Panc1 (cell line): ENCODE data around the gene TAS2R9. TPM values are rescaled to one million over a fixed set of nuclear protein-coding genes. Genes with fewer than 3 reads are reported as not detected.

Source experiments
- ATAC-seq: fragments of 200-7000 bp; cut with Tn5 transposase; 2 replicates; pipeline ENCODE4 v1.9.1; 2020; ENCODE audit warnings: mild to moderate bottlenecking, moderate library complexity
- BruUV-seq: library from RNA; stranded (reverse); fragments of 400-500 nt; replicated peaks from 2 replicates; lab custom pipeline; 2021; lab: Mats Ljungman, UMichigan
- CTCF ChIA-PET: fragments of 300-600 bp; sonication (Branson Sonifier 250); formaldehyde crosslinking; loops from one replicate; lab custom pipeline; 2022; ENCODE audit warnings: antibody characterized with exemption; lab: Charles Lee
- POLR2A ChIA-PET: fragments of 300-600 bp; sonication (Branson Sonifier 250); formaldehyde crosslinking; loops from one replicate; lab custom pipeline; 2022; ENCODE audit warnings: antibody characterized with exemption; lab: Charles Lee
- DNase-seq: peaks from one replicate; pipeline ENCODE4 v3.0.0-alpha.2; 2010; ENCODE audit warnings: low read depth, low spot score
- H3K27ac ChIP-seq: 2 replicates; pipeline ENCODE4 v1.5.1; 2011; ENCODE audit warnings: mild to moderate bottlenecking, low read length, inconsistent platforms
- H3K27me3 ChIP-seq: fragments of 200-500 bp; sonication (Bioruptor generic); 2 replicates; pipeline ENCODE4 v1.6.0; 2014; ENCODE audit warnings: low read length, inconsistent platforms; ENCODE audit not compliant: control insufficient read depth, insufficient read depth
- H3K36me3 ChIP-seq: fragments of 200-500 bp; sonication (Bioruptor generic); 2 replicates; pipeline ENCODE4 v1.5.1; 2014; ENCODE audit warnings: inconsistent platforms, mild to moderate bottlenecking, low read length, moderate library complexity; ENCODE audit not compliant: control insufficient read depth, insufficient read depth
- H3K4me1 ChIP-seq: 2 replicates; pipeline ENCODE4 v1.5.1; 2011; ENCODE audit warnings: inconsistent platforms, mild to moderate bottlenecking, low read length, moderate library complexity; ENCODE audit not compliant: control insufficient read depth, insufficient read depth
- H3K4me3 ChIP-seq, 2 experiments: 2 replicates each; pipeline ENCODE4 v1.5.1; 2011 to 2012; ENCODE audit warnings: low read depth in 2 of 2, low read length in 2 of 2, mild to moderate bottlenecking in 2 of 2, inconsistent platforms in 1 of 2, moderate library complexity in 1 of 2
- H3K9me3 ChIP-seq: fragments of 200-500 bp; sonication (Bioruptor generic); 2 replicates; pipeline ENCODE4 v1.5.1; 2014; ENCODE audit warnings: low read depth, mild to moderate bottlenecking, inconsistent platforms, low read length, moderate library complexity; ENCODE audit not compliant: control insufficient read depth, insufficient read depth
- POLR2AphosphoS5 ChIP-seq: IDR thresholded peaks from 2 replicates; pipeline ENCODE4 v1.6.1; 2012; ENCODE audit warnings: mild to moderate bottlenecking, low read depth, low read length, moderate library complexity
- SIN3A ChIP-seq: IDR thresholded peaks from 2 replicates; pipeline ENCODE4 v1.6.1; 2012; ENCODE audit warnings: low read depth, mild to moderate bottlenecking, low read length, moderate library complexity, borderline replicate concordance; ENCODE audit not compliant: insufficient read depth
- TCF7L2 ChIP-seq: IDR thresholded peaks from 2 replicates; pipeline ENCODE4 v1.6.1; 2011; ENCODE audit warnings: mild to moderate bottlenecking, low read depth, low read length, inconsistent platforms
- in situ Hi-C: cut with HindIII; loops from 2 replicates; pipeline ENCODE4 v1.10.0; 2016; ENCODE audit warnings: low sequenced_read_pairs, low pct_unique_long_range_greater_than_20kb
- intact Hi-C: fragments of 100-400 bp; cut with micrococcal nuclease; formaldehyde crosslinking; loops from one replicate; pipeline ENCODE4 v1.10.0; 2022; ENCODE audit not compliant: unreplicated experiment
- total RNA-seq: library from RNA; stranded (reverse); gene quantifications from one replicate; pipeline ENCODE4 v1.2.1, GENCODE V29; 2021; ENCODE audit not compliant: unreplicated experiment
- TF ChIP-seq, protein P1 (sequence below), 2 experiments: IDR thresholded peaks; 2 replicates each; pipeline ENCODE4 v1.6.1; 2011 to 2012; ENCODE audit warnings: low read depth in 2 of 2, control low read depth in 1 of 2, low read length in 1 of 2, mild to moderate bottlenecking in 1 of 2, moderate library complexity in 1 of 2; ENCODE audit not compliant: insufficient read depth in 1 of 2
- TF ChIP-seq, protein P2 (sequence below): fragments of 450-650 bp; IDR thresholded peaks from 2 replicates; pipeline ENCODE4 v1.5.1; 2017; ENCODE audit warnings: mild to moderate bottlenecking

Gene TAS2R9
- total RNA-seq, 1 experiment from 2014 or later: not detected

DNA sequence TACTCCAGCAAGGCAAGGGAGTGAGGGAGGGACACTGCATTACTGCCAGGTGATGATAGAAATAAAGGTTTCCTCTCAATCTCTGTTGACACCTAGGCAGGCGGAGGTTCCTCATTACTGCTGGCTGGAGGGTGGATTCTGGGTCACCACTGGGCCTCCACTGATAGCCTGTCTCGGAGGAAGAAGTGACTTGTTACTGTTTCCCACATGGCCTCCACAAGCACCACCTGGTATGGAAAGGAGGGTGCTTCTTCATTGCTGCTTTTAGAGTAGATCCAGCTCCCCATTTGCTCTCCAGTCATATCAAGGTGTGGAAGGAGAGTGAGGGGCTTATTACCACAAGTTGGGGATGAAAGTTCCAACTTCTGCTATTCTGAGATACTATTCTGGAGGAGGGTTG lies 32.9 kb upstream of the TAS2R9 start:
- no peaks in the 10 kb centered on the region for H3K27me3 ChIP-seq
- intact Hi-C loops: no loop called here
- no peak for ATAC-seq
- TF ChIP-seq POLR2AphosphoS5: no peak
- TF ChIP-seq, protein P1, sequence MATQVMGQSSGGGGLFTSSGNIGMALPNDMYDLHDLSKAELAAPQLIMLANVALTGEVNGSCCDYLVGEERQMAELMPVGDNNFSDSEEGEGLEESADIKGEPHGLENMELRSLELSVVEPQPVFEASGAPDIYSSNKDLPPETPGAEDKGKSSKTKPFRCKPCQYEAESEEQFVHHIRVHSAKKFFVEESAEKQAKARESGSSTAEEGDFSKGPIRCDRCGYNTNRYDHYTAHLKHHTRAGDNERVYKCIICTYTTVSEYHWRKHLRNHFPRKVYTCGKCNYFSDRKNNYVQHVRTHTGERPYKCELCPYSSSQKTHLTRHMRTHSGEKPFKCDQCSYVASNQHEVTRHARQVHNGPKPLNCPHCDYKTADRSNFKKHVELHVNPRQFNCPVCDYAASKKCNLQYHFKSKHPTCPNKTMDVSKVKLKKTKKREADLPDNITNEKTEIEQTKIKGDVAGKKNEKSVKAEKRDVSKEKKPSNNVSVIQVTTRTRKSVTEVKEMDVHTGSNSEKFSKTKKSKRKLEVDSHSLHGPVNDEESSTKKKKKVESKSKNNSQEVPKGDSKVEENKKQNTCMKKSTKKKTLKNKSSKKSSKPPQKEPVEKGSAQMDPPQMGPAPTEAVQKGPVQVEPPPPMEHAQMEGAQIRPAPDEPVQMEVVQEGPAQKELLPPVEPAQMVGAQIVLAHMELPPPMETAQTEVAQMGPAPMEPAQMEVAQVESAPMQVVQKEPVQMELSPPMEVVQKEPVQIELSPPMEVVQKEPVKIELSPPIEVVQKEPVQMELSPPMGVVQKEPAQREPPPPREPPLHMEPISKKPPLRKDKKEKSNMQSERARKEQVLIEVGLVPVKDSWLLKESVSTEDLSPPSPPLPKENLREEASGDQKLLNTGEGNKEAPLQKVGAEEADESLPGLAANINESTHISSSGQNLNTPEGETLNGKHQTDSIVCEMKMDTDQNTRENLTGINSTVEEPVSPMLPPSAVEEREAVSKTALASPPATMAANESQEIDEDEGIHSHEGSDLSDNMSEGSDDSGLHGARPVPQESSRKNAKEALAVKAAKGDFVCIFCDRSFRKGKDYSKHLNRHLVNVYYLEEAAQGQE (IDR thresholded peaks at IDR 0.05; ENCODE audit: insufficient read depth in 1 of 2, low read depth in 2 of 2, low read length in 1 of 2): no peak
- H3K4me1 ChIP-seq: no peaks in the 10 kb centered on the region
- in situ Hi-C loops: no loop called here
- no peak overlapping the region for H3K27ac ChIP-seq
- POLR2A ChIA-PET: no interaction called here
- no peaks in the 10 kb centered on the region for H3K9me3 ChIP-seq
- H3K36me3 ChIP-seq: no peaks in the 10 kb centered on the region
- CTCF ChIA-PET: no interaction called here
- BruUV-seq: no TSS peak
- no peak overlapping the region for H3K4me3 ChIP-seq
- no peak for DNase-seq

DNA sequence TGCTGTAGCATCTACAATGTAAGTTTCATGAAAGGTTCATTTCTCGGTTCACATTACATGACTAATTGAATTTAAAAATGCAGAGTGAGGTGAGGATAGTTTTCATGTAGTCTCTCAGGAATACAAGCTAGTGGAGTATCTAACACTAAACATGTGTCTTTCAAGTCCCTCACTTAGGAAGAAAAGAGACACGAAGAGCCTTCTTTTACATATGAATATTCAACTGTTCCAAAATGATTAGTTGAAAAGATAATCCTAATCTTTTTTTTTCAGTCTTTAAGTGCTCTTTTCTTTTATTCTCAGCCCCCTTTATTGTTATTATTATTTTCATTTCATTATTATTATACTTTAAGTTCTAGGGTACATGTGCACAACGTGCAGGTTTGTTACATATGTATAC lies 28.5 kb upstream of the TAS2R9 start:
- intact Hi-C loops: no loop called here
- DNase-seq: no peak
- Histone ChIP-seq H3K27ac (no peak overlapping the region), H3K4me3 (no peak overlapping the region), H3K36me3 (no peaks in the 10 kb centered on the region), H3K4me1 (no peaks in the 10 kb centered on the region), H3K27me3 (no peaks in the 10 kb centered on the region), H3K9me3 (no peaks in the 10 kb centered on the region)
- ChIA-PET POLR2A (no interaction called here), CTCF (no interaction called here)
- in situ Hi-C loops: no loop called here
- no TSS peak for BruUV-seq
- no peak for ATAC-seq
- TF ChIP-seq, protein P2, sequence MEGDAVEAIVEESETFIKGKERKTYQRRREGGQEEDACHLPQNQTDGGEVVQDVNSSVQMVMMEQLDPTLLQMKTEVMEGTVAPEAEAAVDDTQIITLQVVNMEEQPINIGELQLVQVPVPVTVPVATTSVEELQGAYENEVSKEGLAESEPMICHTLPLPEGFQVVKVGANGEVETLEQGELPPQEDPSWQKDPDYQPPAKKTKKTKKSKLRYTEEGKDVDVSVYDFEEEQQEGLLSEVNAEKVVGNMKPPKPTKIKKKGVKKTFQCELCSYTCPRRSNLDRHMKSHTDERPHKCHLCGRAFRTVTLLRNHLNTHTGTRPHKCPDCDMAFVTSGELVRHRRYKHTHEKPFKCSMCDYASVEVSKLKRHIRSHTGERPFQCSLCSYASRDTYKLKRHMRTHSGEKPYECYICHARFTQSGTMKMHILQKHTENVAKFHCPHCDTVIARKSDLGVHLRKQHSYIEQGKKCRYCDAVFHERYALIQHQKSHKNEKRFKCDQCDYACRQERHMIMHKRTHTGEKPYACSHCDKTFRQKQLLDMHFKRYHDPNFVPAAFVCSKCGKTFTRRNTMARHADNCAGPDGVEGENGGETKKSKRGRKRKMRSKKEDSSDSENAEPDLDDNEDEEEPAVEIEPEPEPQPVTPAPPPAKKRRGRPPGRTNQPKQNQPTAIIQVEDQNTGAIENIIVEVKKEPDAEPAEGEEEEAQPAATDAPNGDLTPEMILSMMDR: no peak
- TF ChIP-seq TCF7L2 (no peak), POLR2AphosphoS5 (no peak), SIN3A (no peak)
- TF ChIP-seq, protein P1 (IDR thresholded peaks at IDR 0.05; ENCODE audit: insufficient read depth in 1 of 2, low read depth in 2 of 2, low read length in 1 of 2): no peak
